ENCODE data around the gene ITCH. TPM values are rescaled to one million over a fixed set of nuclear protein-coding genes. Genes with fewer than 3 reads are reported as not detected.

The ITCH gene
- total RNA-seq (2022), result 135 and 138 TPM in 2 replicates
- percentile 97 among the genes with signal in this experiment for Bru-seq, nascent RNA
- BruChase-seq, experiment 1, labeled RNA remaining after a 2-hour chase, result percentile 96 among the genes with signal in this experiment
- BruChase-seq, experiment 2, labeled RNA remaining after a 6-hour chase, result percentile 95 among the genes with signal in this experiment
- long read RNA-seq, full-length matches to known transcripts, result 21 of 55 reads
- long read RNA-seq, partial matches to known transcripts, result 15 of 55 reads
- long read RNA-seq, other reads (novel, unspliced or antisense), result 19 of 55 reads

DNA sequence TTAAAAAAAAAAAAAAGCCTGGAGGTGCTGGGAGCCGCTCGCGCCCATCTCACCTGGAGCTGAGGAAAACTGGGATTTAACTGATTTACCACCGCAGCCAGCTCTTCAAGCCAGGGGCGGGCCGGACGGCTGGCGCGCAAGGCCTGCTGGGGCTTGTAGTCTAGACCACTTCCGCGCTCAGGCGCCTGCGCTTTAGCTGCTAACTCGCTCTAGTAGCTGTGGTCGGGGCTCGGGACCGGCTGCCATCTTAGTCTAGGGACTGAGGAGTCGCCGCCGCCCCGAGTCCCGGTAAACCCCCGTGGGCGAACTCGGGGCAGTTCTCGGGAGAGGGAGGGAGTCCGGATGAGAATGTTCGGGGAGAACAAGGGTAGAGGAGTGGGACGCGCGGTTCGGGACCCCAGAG is at the start of gene ITCH:
Gene ITCH (plus strand): TSS at position 212 of the 403 bp plus-strand sequence. CDS start 30,539 bp downstream, outside the sequence.
- Histone ChIP-seq H3K9me3 (no peaks in the 10 kb centered on the region), H3K4me3 (ENCODE audit: low read depth, low read length) (peak within 1 kb of the TSS; percentile 93), H3K27me3 (replicated peaks; ENCODE audit: control insufficient read depth, insufficient read depth, low read length) (no peaks in the 10 kb centered on the region), H3K4me1 (peaks cover 26% of the 10 kb centered on the region), H3K36me3 (ENCODE audit: control insufficient read depth, insufficient read depth, low read length) (no peaks in the 10 kb centered on the region)
- ChIA-PET CTCF (interaction anchor here (0.6 to 4.6 kb wide), 21 partner anchors 9 to 697 kb away, joined by 3 to 124 read pairs (median 4); partner anchors contain the start of gene AHCY), POLR2A (interaction anchor here (0.5 to 3.6 kb wide), 37 partner anchors 10 to 1532 kb away, joined by 3 to 76 read pairs (median 5); partner anchors contain the start of genes AHCY, DYNLRB1, EIF2S2 and PIGU)
- H3K4me3 Mint-ChIP-seq (ENCODE audit: unreplicated experiment), result peak within 1 kb of the TSS; percentile 81
- H3K36me3 Mint-ChIP-seq (ENCODE audit: insufficient read depth, unreplicated experiment), result peaks cover 38% of the 10 kb centered on the region
- peak; percentile 99 for DNase-seq
- peak within 1 kb of the TSS; percentile 96 for H3K27ac Mint-ChIP-seq (ENCODE audit: unreplicated experiment)
- peaks cover 23% of the 10 kb centered on the region for H3K4me1 Mint-ChIP-seq (ENCODE audit: low read depth, unreplicated experiment)
- no peaks in the 10 kb centered on the region for H3K27me3 Mint-ChIP-seq (ENCODE audit: insufficient read depth, unreplicated experiment)
- H3K9me3 Mint-ChIP-seq (ENCODE audit: unreplicated experiment), result no peaks in the 10 kb centered on the region
- intact Hi-C loops (cut with micrococcal nuclease; ENCODE audit: unreplicated experiment), result loop anchor here (1.0 kb wide), 1 partner anchor 51 kb away; no protein-coding TSS in a partner anchor
- no TSS peak for BruUV-seq (replicated peaks)
- no peak for TF ChIP-seq CTCF (IDR thresholded peaks at IDR 0.05; ENCODE audit: insufficient read depth in 1 of 2, low read depth in 1 of 2, low read length in 1 of 2, severe bottlenecking in 1 of 2, unreplicated experiment in 1 of 2)

- ChIA-PET POLR2A (no interaction called here), CTCF (interaction anchor here (0.6 to 1.2 kb wide), 2 partner anchors 13 to 49 kb away, joined by 3 to 4 read pairs; partner anchors contain the start of gene AHCY)
- Histone ChIP-seq H3K4me3 (ENCODE audit: low read depth, low read length) (no peak overlapping the region), H3K27me3 (replicated peaks; ENCODE audit: control insufficient read depth, insufficient read depth, low read length) (no peaks in the 10 kb centered on the region), H3K9me3 (no peaks in the 10 kb centered on the region), H3K4me1 (peaks cover 23% of the 10 kb centered on the region), H3K36me3 (ENCODE audit: control insufficient read depth, insufficient read depth, low read length) (no peaks in the 10 kb centered on the region)
- Mint-ChIP-seq H3K4me1 (ENCODE audit: low read depth, unreplicated experiment) (peaks cover 14% of the 10 kb centered on the region), H3K27me3 (ENCODE audit: insufficient read depth, unreplicated experiment) (no peaks in the 10 kb centered on the region), H3K9me3 (ENCODE audit: unreplicated experiment) (no peaks in the 10 kb centered on the region), H3K36me3 (ENCODE audit: insufficient read depth, unreplicated experiment) (peaks cover 10% of the 10 kb centered on the region), H3K4me3 (ENCODE audit: unreplicated experiment) (no peak overlapping the region), H3K27ac (ENCODE audit: unreplicated experiment) (no peak overlapping the region)
- DNase-seq, result no peak
- TF ChIP-seq CTCF (IDR thresholded peaks at IDR 0.05; ENCODE audit: insufficient read depth in 1 of 2, low read depth in 1 of 2, low read length in 1 of 2, severe bottlenecking in 1 of 2, unreplicated experiment in 1 of 2), result no peak
- intact Hi-C loops (cut with micrococcal nuclease; ENCODE audit: unreplicated experiment), result no loop called here
- BruUV-seq (replicated peaks), result no TSS peak
Observed at GRCh38 chr20:34315236-34315635, 47.8 kb upstream of the ITCH start.

DNA sequence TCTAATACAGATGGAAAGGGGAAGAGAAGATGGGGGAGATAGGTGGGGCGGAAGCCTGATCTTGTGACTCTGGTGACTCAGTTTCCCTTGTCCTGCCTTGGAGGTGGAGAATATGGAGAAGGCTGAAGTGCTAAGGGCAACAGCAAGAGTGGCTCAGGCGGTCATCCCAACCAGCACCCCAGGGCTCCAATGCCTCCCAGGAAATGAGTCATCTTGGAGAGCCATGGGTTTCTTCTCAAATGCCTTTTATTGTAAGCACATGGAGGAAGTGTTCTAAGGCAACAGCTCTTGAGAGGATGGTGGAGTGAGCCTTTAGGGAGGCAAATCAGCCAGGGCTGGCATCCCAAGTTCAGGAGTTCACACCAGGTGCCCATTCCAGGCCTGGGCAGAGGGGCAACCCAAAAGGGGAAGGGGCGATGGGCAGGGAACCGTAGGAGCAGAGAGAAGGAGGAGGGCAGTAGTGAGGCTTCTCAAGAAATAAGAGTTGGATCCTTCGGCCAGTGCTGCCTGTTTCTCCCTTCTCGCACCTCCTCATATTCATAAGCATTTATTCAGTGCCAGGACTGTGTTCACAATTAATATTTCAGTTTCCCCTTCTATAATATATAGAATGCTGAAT is 46.8 kb upstream of the ITCH start:
- ChIA-PET CTCF (no interaction called here), POLR2A (no interaction called here)
- Histone ChIP-seq H3K4me1 (peaks cover 13% of the 10 kb centered on the region), H3K36me3 (ENCODE audit: control insufficient read depth, insufficient read depth, low read length) (no peaks in the 10 kb centered on the region), H3K4me3 (ENCODE audit: low read depth, low read length) (no peak overlapping the region), H3K27me3 (replicated peaks; ENCODE audit: control insufficient read depth, insufficient read depth, low read length) (no peaks in the 10 kb centered on the region), H3K9me3 (no peaks in the 10 kb centered on the region)
- intact Hi-C loops (cut with micrococcal nuclease; ENCODE audit: unreplicated experiment), result no loop called here
- no peak overlapping the region for H3K27ac Mint-ChIP-seq (ENCODE audit: unreplicated experiment)
- no TSS peak for BruUV-seq (replicated peaks)
- no peak for TF ChIP-seq CTCF (IDR thresholded peaks at IDR 0.05; ENCODE audit: insufficient read depth in 1 of 2, low read depth in 1 of 2, low read length in 1 of 2, severe bottlenecking in 1 of 2, unreplicated experiment in 1 of 2)
- no peaks in the 10 kb centered on the region for H3K9me3 Mint-ChIP-seq (ENCODE audit: unreplicated experiment)
- peaks cover 5% of the 10 kb centered on the region for H3K4me1 Mint-ChIP-seq (ENCODE audit: low read depth, unreplicated experiment)
- H3K4me3 Mint-ChIP-seq (ENCODE audit: unreplicated experiment), result no peak overlapping the region
- H3K27me3 Mint-ChIP-seq (ENCODE audit: insufficient read depth, unreplicated experiment), result no peaks in the 10 kb centered on the region
- no peak for DNase-seq
- H3K36me3 Mint-ChIP-seq (ENCODE audit: insufficient read depth, unreplicated experiment), result no peaks in the 10 kb centered on the region
